Upper lobe of left lung (tissue), 6 donors: ENCODE results near the gene PRCD. TPM values are rescaled to one million over a fixed set of nuclear protein-coding genes. Genes with fewer than 3 reads are reported as not detected.
A peak's percentile ranks its signal among the peaks of the same experiment; 100 is the strongest.

Experiments
- ATAC-seq, 2 donors: fragments of 200-7000 bp; cut with Tn5 transposase; one replicate each; pipeline ENCODE4 v1.9.1; 2022; ENCODE audit warnings: mild to moderate bottlenecking in 2 of 2, moderate library complexity in 2 of 2; ENCODE audit not compliant: low FRiP score in 2 of 2
- DNase-seq, 2 donors: peaks; one replicate each; pipeline ENCODE4 v3.0.0-alpha.2; 2019 to 2020
- H3K27ac ChIP-seq, 4 donors: fragments of 200-600 bp; sonication (generic); one replicate each; pipeline ENCODE4 v1.5.1; 2016 to 2019
- H3K27me3 ChIP-seq, 4 donors: fragments of 200-600 bp; sonication (generic); one replicate each; pipeline ENCODE4 v1.5.1; 2017 to 2019
- H3K36me3 ChIP-seq, 4 donors: fragments of 200-600 bp; sonication (generic); one replicate each; pipeline ENCODE4 v1.5.1; 2016 to 2019
- H3K4me1 ChIP-seq, 4 donors: fragments of 200-600 bp; sonication (generic); one replicate each; pipeline ENCODE4 v1.5.1; 2018 to 2019
- H3K4me3 ChIP-seq, 4 donors: fragments of 200-600 bp; sonication (generic); one replicate each; pipeline ENCODE4 v1.5.1; 2017 to 2019; ENCODE audit warnings: mild to moderate bottlenecking in 2 of 4, moderate library complexity in 1 of 4
- H3K9me3 ChIP-seq, 4 donors: fragments of 200-600 bp; sonication (generic); one replicate each; pipeline ENCODE4 v1.5.1; 2018 to 2019
- EP300 ChIP-seq, 4 donors: sonication (generic); formaldehyde crosslinking; IDR thresholded peaks; one replicate each; pipeline ENCODE4 v1.5.1; 2017; ENCODE audit warnings: antibody characterized with exemption in 4 of 4, control low read depth in 2 of 4
- POLR2A ChIP-seq, 4 donors: fragments of 450-650 bp; IDR thresholded peaks; one replicate each; pipeline ENCODE4 v1.5.1; 2016 to 2017; ENCODE audit warnings: antibody characterized with exemption in 4 of 4, mild to moderate bottlenecking in 2 of 4
- POLR2AphosphoS5 ChIP-seq, 2 donors: sonication (generic); formaldehyde crosslinking; IDR thresholded peaks; one replicate each; pipeline ENCODE4 v1.5.1; 2017; ENCODE audit warnings: antibody characterized with exemption in 2 of 2
- WGBS, 2 donors: methylation state at CpG; one replicate each; pipeline ENCODE4 v1.1.5; 2017 to 2018; 5-methylcytosine and 5-hydroxymethylcytosine counted together
- total RNA-seq, 6 donors: library from RNA; depleted of rRNA in 4 of 6; stranded (reverse); fragments of >200 nt in 4 of 6; gene quantifications; one replicate each; pipeline versions ENCODE4 v1.1.0 to v1.2.1, GENCODE V29; 2016 to 2021
- TF ChIP-seq, protein P1 (sequence below), 6 experiments: fragments of 450-650 bp in 4 of 6; fragments of 200-600 bp in 2 of 6; sonication (generic) in 2 of 6; IDR thresholded peaks; one replicate each; pipeline ENCODE4 v1.5.1; 2016 to 2019; ENCODE audit warnings: antibody characterized with exemption in 6 of 6
- donor health status: DM: no; HTN: no; CAD: no; lungs with moderate emphysema.
- donor health status: DM: no; HTN: yes; CAD: no; lungs with severe emphysema.

PRCD gene
- total RNA-seq, 6 donors from 2014 or later: 3.0 to 13.9 (median 7.2) TPM; not detected in 1

- peaks cover 16 to 45% (median 33%) of the 10 kb centered on the region in 4 donors for H3K4me1 ChIP-seq
- WGBS, 2 donors: 73 to 80% methylated on average over 4 of the region's 4 CpGs
- no peak for DNase-seq
Measured at GRCh38 chr17:76551685-76552084, 11.8 kb downstream of the PRCD start.

DNA sequence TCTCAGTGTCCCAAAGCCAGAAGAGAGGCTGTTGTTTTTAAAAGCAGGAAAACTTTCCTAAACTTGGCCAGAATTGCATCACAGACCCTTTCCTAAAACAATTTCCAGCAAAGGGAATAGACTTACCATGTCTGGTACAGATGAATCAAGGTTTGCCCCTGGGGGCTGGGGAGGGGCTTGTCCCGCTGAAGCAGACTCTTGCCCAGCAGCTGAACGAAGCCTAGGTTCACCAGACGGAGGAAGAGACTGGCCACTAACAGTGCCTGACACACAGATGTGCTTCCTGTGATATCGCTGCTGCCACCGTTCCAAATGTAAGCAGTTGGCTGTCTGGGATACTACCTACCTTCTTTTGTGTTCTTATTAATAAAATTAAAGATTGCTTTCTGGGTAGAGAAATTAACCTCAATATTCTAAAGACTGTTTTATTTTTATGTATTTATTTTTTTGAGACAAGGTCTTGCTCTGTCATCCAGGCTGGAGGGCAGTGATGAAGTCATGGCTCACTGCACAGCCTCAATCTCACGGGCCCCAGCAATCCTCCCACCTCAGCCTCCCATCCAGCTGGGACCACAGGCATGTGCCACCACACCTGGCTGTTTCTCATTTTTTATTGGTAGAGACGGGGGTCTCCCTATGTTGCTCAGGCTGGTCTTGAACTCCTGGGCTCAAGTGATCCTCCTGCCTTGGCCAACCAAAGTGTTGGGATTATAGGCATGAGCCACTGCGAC lies 13.5 kb downstream of the PRCD start:
- H3K27ac ChIP-seq: no peak overlapping the region
- 73% methylated on average over 7 to 8 of the region's 8 CpGs for WGBS, 2 donors
- ATAC-seq: no peak

More at GRCh38 chr17:76551685-76552084, 11.8 kb downstream of the PRCD start:
- Histone ChIP-seq H3K9me3 (no peaks in the 10 kb centered on the region), H3K4me3 (no peak overlapping the region), H3K27me3 (no peaks in the 10 kb centered on the region), H3K36me3 (no peaks in the 10 kb centered on the region), H3K27ac (peak overlapping the region; percentile 43 to 79 (median 72))
- TF ChIP-seq POLR2A (IDR thresholded peaks at IDR 0.05): no peak
- TF ChIP-seq POLR2AphosphoS5 (IDR thresholded peaks at IDR 0.05): no peak
- TF ChIP-seq, protein P1, sequence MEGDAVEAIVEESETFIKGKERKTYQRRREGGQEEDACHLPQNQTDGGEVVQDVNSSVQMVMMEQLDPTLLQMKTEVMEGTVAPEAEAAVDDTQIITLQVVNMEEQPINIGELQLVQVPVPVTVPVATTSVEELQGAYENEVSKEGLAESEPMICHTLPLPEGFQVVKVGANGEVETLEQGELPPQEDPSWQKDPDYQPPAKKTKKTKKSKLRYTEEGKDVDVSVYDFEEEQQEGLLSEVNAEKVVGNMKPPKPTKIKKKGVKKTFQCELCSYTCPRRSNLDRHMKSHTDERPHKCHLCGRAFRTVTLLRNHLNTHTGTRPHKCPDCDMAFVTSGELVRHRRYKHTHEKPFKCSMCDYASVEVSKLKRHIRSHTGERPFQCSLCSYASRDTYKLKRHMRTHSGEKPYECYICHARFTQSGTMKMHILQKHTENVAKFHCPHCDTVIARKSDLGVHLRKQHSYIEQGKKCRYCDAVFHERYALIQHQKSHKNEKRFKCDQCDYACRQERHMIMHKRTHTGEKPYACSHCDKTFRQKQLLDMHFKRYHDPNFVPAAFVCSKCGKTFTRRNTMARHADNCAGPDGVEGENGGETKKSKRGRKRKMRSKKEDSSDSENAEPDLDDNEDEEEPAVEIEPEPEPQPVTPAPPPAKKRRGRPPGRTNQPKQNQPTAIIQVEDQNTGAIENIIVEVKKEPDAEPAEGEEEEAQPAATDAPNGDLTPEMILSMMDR (IDR thresholded peaks at IDR 0.05): no peak
- no peak for TF ChIP-seq EP300 (IDR thresholded peaks at IDR 0.05)
- no peak for ATAC-seq

GRCh38 chr17:76554131-76554530 lies 14.3 kb downstream of the PRCD start:
- DNase-seq (no peak), ATAC-seq (no peak)
- 72 to 74% methylated on average over 6 of the region's 6 CpGs for WGBS, 2 donors
- peaks cover 23 to 41% (median 39%) of the 10 kb centered on the region in 4 donors for H3K4me1 ChIP-seq
- TF ChIP-seq POLR2A (IDR thresholded peaks at IDR 0.05) (no peak), POLR2AphosphoS5 (IDR thresholded peaks at IDR 0.05) (no peak), EP300 (IDR thresholded peaks at IDR 0.05) (no peak)
- TF ChIP-seq, protein P1 (IDR thresholded peaks at IDR 0.05): no peak
- H3K27ac ChIP-seq: no peak overlapping the region
- no peaks in the 10 kb centered on the region for H3K36me3 ChIP-seq
- no peaks in the 10 kb centered on the region for H3K9me3 ChIP-seq
- no peaks in the 10 kb centered on the region for H3K27me3 ChIP-seq
- H3K4me3 ChIP-seq: no peak overlapping the region

More for the DNA sequence above, 13.5 kb downstream of the PRCD start:
- Histone ChIP-seq H3K27me3 (no peaks in the 10 kb centered on the region), H3K9me3 (no peaks in the 10 kb centered on the region), H3K4me1 (peaks cover 15 to 37% (median 31%) of the 10 kb centered on the region in 4 donors), H3K4me3 (no peak overlapping the region), H3K36me3 (no peaks in the 10 kb centered on the region)
- TF ChIP-seq, protein P1 (IDR thresholded peaks at IDR 0.05): no peak
- TF ChIP-seq POLR2A (IDR thresholded peaks at IDR 0.05) (no peak), EP300 (IDR thresholded peaks at IDR 0.05) (no peak), POLR2AphosphoS5 (IDR thresholded peaks at IDR 0.05) (no peak)
- DNase-seq: no peak

GRCh38 chr17:76556765-76557367 lies 17.0 kb downstream of the PRCD start:
- Histone ChIP-seq H3K36me3 (peaks cover 0 to 3% (median 0%) of the 10 kb centered on the region in 4 donors), H3K4me3 (peak overlapping the region; percentile 29 to 80 (median 65)), H3K27me3 (no peaks in the 10 kb centered on the region), H3K4me1 (peaks cover 42 to 49% (median 45%) of the 10 kb centered on the region in 4 donors), H3K27ac (peak overlapping the region; percentile 93 to 97 (median 94)), H3K9me3 (no peaks in the 10 kb centered on the region)
- TF ChIP-seq, protein P1 (IDR thresholded peaks at IDR 0.05): no peak
- TF ChIP-seq POLR2A (IDR thresholded peaks at IDR 0.05): peak in 1 of 4 donors; percentile 12
- peak in 2 of 4 donors; percentile 31 to 41 for TF ChIP-seq EP300 (IDR thresholded peaks at IDR 0.05)
- no peak for TF ChIP-seq POLR2AphosphoS5 (IDR thresholded peaks at IDR 0.05)
- DNase-seq: peak; percentile 55 to 90
- ATAC-seq: peak; percentile 46 to 66
- 25 to 34% methylated on average over 30 of the region's 30 CpGs for WGBS, 2 donors
